ENCODE results near the gene IGF1R.

DNA sequence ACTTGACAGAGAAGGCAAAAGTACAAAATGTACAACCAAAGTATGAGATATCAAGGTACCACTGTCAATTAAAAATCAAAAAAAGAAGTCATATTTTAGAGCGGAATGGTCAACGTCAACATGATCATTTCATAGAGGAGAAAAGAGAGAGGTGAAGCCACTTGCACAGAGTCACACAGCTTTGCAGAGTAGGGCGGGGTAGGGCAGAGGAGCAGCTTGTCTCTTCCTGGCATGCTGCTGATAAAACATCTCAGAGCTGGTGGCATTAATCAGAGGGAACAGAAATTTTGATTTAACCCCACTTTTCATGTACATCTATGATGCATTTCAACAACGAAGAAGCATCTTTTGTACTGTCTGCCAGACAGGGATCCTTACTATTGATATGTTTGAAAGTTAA, 5.2 kb upstream of the IGF1R start:
- TF ChIP-seq POLR2A (IDR thresholded peaks at IDR 0.05; ENCODE audit: low read length): no peak
- TF ChIP-seq GATA1 (IDR thresholded peaks at IDR 0.05; ENCODE audit: low read depth, low read length): no peak
